ENCODE results near the gene SUN1. TPM values are rescaled to one million over a fixed set of nuclear protein-coding genes. Genes with fewer than 3 reads are reported as not detected.

SUN1 gene
- total and polyA plus RNA-seq, 7 donors, result 52.5 to 159 (median 132) TPM

GRCh38 chr7:859359-860030 lies 27.2 kb downstream of the SUN1 start:
- TF ChIP-seq, protein P1, sequence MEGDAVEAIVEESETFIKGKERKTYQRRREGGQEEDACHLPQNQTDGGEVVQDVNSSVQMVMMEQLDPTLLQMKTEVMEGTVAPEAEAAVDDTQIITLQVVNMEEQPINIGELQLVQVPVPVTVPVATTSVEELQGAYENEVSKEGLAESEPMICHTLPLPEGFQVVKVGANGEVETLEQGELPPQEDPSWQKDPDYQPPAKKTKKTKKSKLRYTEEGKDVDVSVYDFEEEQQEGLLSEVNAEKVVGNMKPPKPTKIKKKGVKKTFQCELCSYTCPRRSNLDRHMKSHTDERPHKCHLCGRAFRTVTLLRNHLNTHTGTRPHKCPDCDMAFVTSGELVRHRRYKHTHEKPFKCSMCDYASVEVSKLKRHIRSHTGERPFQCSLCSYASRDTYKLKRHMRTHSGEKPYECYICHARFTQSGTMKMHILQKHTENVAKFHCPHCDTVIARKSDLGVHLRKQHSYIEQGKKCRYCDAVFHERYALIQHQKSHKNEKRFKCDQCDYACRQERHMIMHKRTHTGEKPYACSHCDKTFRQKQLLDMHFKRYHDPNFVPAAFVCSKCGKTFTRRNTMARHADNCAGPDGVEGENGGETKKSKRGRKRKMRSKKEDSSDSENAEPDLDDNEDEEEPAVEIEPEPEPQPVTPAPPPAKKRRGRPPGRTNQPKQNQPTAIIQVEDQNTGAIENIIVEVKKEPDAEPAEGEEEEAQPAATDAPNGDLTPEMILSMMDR (IDR thresholded peaks at IDR 0.05), result no peak
- ATAC-seq, result no peak
- no peaks in the 10 kb centered on the region for H3K27me3 ChIP-seq (ENCODE audit: insufficient read depth in 3 of 3, low read length in 2 of 3)
- no peaks in the 10 kb centered on the region for H3K4me1 ChIP-seq
- H3K36me3 ChIP-seq (ENCODE audit: insufficient read depth in 1 of 2, low read depth in 1 of 2), result peaks cover 5 to 98% of the 10 kb centered on the region in 2 donors
- H3K27ac ChIP-seq, result no peak overlapping the region
- 73 to 78% (median 77%) methylated on average over 16 of the region's 16 CpGs for WGBS, 3 donors
- H3K4me3 ChIP-seq, result no peak overlapping the region
- intact Hi-C loops (cut with DNase I), result no loop called here
- no peak for DNase-seq
- no peaks in the 10 kb centered on the region for H3K9me3 ChIP-seq

DNA sequence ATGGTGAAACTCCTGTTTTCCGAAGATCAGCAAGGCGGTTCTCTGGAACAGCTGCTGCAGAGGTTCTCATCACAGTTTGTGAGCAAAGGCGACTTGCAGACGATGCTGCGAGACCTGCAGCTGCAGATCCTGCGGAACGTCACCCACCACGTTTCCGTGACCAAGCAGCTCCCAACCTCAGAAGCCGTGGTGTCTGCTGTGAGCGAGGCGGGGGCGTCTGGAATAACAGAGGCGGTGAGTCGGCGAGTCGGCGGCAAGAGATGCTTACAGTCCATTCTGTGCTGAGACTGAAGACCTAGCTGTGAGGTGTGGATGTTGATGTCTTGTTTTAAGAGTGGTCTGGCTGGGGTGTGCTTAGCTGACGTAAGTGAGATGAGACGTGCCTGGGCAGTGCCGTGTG lies 27.9 kb downstream of the SUN1 start:
- WGBS, 3 donors, result 87 to 97% (median 93%) methylated on average over 21 of the region's 21 CpGs
- Histone ChIP-seq H3K27ac (no peak overlapping the region), H3K4me3 (no peak overlapping the region), H3K9me3 (no peaks in the 10 kb centered on the region), H3K27me3 (ENCODE audit: insufficient read depth in 3 of 3, low read length in 2 of 3) (no peaks in the 10 kb centered on the region), H3K36me3 (ENCODE audit: insufficient read depth in 1 of 2, low read depth in 1 of 2) (peaks cover 5 to 98% of the 10 kb centered on the region in 2 donors), H3K4me1 (no peaks in the 10 kb centered on the region)
- TF ChIP-seq, protein P1 (IDR thresholded peaks at IDR 0.05), result no peak
- no peak for DNase-seq
- ATAC-seq, result no peak
- intact Hi-C loops (cut with DNase I), result no loop called here

DNA sequence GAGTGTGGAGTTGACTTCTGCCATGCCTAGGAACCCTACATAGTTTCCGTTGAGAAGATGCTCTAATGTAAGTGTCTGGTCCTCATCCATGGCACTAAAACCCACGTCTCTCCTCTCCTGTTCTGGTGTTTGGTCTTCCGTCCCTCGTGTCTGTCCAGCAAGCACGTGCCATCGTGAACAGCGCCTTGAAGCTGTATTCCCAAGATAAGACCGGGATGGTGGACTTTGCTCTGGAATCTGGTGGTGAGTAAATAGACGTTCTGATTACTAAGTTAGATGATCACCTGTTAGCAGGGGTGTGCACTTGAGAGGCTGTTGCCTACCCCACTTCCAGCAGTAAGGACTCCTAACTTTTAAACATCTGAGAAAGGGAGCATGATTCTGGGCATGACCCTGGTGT lies 28.9 kb downstream of the SUN1 start:
- WGBS, 3 donors, result 87 to 91% (median 89%) methylated on average over 9 of the region's 9 CpGs
- TF ChIP-seq, protein P1 (IDR thresholded peaks at IDR 0.05), result no peak
- Histone ChIP-seq H3K9me3 (no peaks in the 10 kb centered on the region), H3K27me3 (ENCODE audit: insufficient read depth in 3 of 3, low read length in 2 of 3) (no peaks in the 10 kb centered on the region), H3K36me3 (ENCODE audit: insufficient read depth in 1 of 2, low read depth in 1 of 2) (peaks cover 5 to 98% of the 10 kb centered on the region in 2 donors), H3K27ac (no peak overlapping the region), H3K4me3 (no peak overlapping the region), H3K4me1 (no peaks in the 10 kb centered on the region)
- ATAC-seq (no peak), DNase-seq (no peak)
- intact Hi-C loops (cut with DNase I), result no loop called here

DNA sequence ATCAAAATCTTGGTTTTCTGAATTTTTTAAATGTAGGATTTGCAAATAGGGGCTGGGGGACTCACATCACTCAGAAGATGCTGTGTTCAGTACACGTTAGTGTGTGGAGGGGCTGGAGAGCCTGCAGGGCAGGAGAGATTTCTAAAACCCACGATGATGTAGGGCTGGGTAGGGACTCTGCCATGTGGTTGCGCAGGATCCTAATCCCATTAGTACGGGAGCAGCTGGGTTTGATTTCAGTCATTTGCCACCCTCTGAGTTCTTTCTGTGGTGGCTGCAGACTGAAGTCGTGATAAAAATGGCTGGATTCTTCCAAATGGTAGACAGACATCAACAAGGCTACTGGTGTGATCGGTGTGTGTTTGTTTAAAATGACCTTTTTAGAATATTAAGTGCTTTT lies 29.9 kb downstream of the SUN1 start:
- Histone ChIP-seq H3K27ac (no peak overlapping the region), H3K27me3 (ENCODE audit: insufficient read depth in 3 of 3, low read length in 2 of 3) (no peaks in the 10 kb centered on the region), H3K4me1 (peaks cover 5% of the 10 kb centered on the region), H3K36me3 (ENCODE audit: insufficient read depth in 1 of 2, low read depth in 1 of 2) (peaks cover 5 to 94% of the 10 kb centered on the region in 2 donors), H3K9me3 (no peaks in the 10 kb centered on the region), H3K4me3 (no peak overlapping the region)
- DNase-seq (no peak), ATAC-seq (no peak)
- TF ChIP-seq, protein P1 (IDR thresholded peaks at IDR 0.05), result no peak
- intact Hi-C loops (cut with DNase I), result no loop called here
- WGBS, 3 donors, result 66 to 75% (median 74%) methylated on average over 6 of the region's 6 CpGs

- 88 to 96% (median 94%) methylated on average over 15 to 16 of the region's 16 CpGs for WGBS, 3 donors
- no peak overlapping the region for H3K27ac ChIP-seq
- H3K27me3 ChIP-seq (ENCODE audit: insufficient read depth in 3 of 3, low read length in 2 of 3), result no peaks in the 10 kb centered on the region
- no peak overlapping the region for H3K4me3 ChIP-seq
- TF ChIP-seq, protein P1 (IDR thresholded peaks at IDR 0.05), result no peak
- H3K4me1 ChIP-seq, result peaks cover 15% of the 10 kb centered on the region
- intact Hi-C loops (cut with DNase I), result no loop called here
- ATAC-seq, result no peak
- DNase-seq, result no peak
- H3K36me3 ChIP-seq (ENCODE audit: insufficient read depth in 1 of 2, low read depth in 1 of 2), result peaks cover 5 to 94% of the 10 kb centered on the region in 2 donors
- no peaks in the 10 kb centered on the region for H3K9me3 ChIP-seq
Measured at GRCh38 chr7:863106-863505, 30.8 kb downstream of the SUN1 start.

Measured in psoas muscle (tissue), 8 donors.